ENCODE results near the gene ZMIZ2. TPM values are rescaled to one million over a fixed set of nuclear protein-coding genes. Genes with fewer than 3 reads are reported as not detected.
"Not testable (repeated sequence)": the region's sequence is repeated elsewhere in the genome, so short reads cannot be mapped to it uniquely, and the experiment has no call there.

The ZMIZ2 gene
- total RNA-seq, 2 donors from 2014 or later, result 88.7 to 134 TPM

- no peak for ATAC-seq (replicated peaks)
- H3K36me3 Mint-ChIP-seq (ENCODE audit: low read depth), result peaks cover 58% of the 10 kb centered on the region
- no peak overlapping the region for H3K4me3 Mint-ChIP-seq
- H3K9me3 Mint-ChIP-seq, result no peaks in the 10 kb centered on the region
- H3K27ac Mint-ChIP-seq, result peak overlapping the region; percentile 81
- peaks cover 15% of the 10 kb centered on the region for H3K4me1 Mint-ChIP-seq
- no peaks in the 10 kb centered on the region for H3K27me3 Mint-ChIP-seq
These were observed 20.2 kb downstream of the ZMIZ2 start for GRCh38 chr7:44768628-44769371.

- Mint-ChIP-seq H3K9me3 (no peaks in the 10 kb centered on the region), H3K27me3 (no peaks in the 10 kb centered on the region), H3K4me1 (peaks cover 15% of the 10 kb centered on the region), H3K4me3 (peak overlapping the region; percentile 52), H3K36me3 (ENCODE audit: low read depth) (peaks cover 52% of the 10 kb centered on the region), H3K27ac (peak overlapping the region; percentile 81)
- no peak for ATAC-seq (replicated peaks)
These were observed 20.7 kb downstream of the ZMIZ2 start for GRCh38 chr7:44769376-44769775.

- Mint-ChIP-seq H3K9me3 (no peaks in the 10 kb centered on the region), H3K36me3 (ENCODE audit: low read depth) (peaks cover 47% of the 10 kb centered on the region), H3K27ac (peak overlapping the region; percentile 81), H3K27me3 (no peaks in the 10 kb centered on the region), H3K4me1 (peaks cover 15% of the 10 kb centered on the region), H3K4me3 (peak overlapping the region; percentile 52)
- peak; percentile 78 for ATAC-seq (replicated peaks)
These were observed 21.2 kb downstream of the ZMIZ2 start for GRCh38 chr7:44769776-44770294.

GRCh38 chr7:44771358-44771757, 22.7 kb downstream of the ZMIZ2 start:
- ATAC-seq (replicated peaks), result no peak
- Mint-ChIP-seq H3K4me3 (no peak overlapping the region), H3K9me3 (no peaks in the 10 kb centered on the region), H3K4me1 (peaks cover 19% of the 10 kb centered on the region), H3K27ac (peak overlapping the region; percentile 4), H3K36me3 (ENCODE audit: low read depth) (peaks cover 33% of the 10 kb centered on the region), H3K27me3 (no peaks in the 10 kb centered on the region)

GRCh38 chr7:44772440-44772839, 23.8 kb downstream of the ZMIZ2 start:
- no peaks in the 10 kb centered on the region for H3K9me3 Mint-ChIP-seq
- no peak overlapping the region for H3K27ac Mint-ChIP-seq
- H3K27me3 Mint-ChIP-seq, result no peaks in the 10 kb centered on the region
- no peak overlapping the region for H3K4me3 Mint-ChIP-seq
- ATAC-seq (replicated peaks), result no peak
- peaks cover 23% of the 10 kb centered on the region for H3K36me3 Mint-ChIP-seq (ENCODE audit: low read depth)
- H3K4me1 Mint-ChIP-seq, result peaks cover 19% of the 10 kb centered on the region

- Mint-ChIP-seq H3K4me3 (no peak overlapping the region), H3K4me1 (peaks cover 19% of the 10 kb centered on the region), H3K27me3 (no peaks in the 10 kb centered on the region), H3K27ac (no peak overlapping the region), H3K36me3 (ENCODE audit: low read depth) (peaks cover 19% of the 10 kb centered on the region), H3K9me3 (no peaks in the 10 kb centered on the region)
- ATAC-seq (replicated peaks), result no peak
These were observed 24.2 kb downstream of the ZMIZ2 start for GRCh38 chr7:44772867-44773266.

- not testable (repeated sequence) for H3K27ac Mint-ChIP-seq; H3K27me3 Mint-ChIP-seq; H3K4me3 Mint-ChIP-seq; H3K36me3 Mint-ChIP-seq (ENCODE audit: low read depth); H3K9me3 Mint-ChIP-seq; ATAC-seq (replicated peaks)
- H3K4me1 Mint-ChIP-seq, result peaks cover 17% of the 10 kb centered on the region
These were observed 25.8 kb downstream of the ZMIZ2 start for GRCh38 chr7:44774486-44774885.

- H3K36me3 Mint-ChIP-seq (ENCODE audit: low read depth), result no peaks in the 10 kb centered on the region
These were observed 26.9 kb downstream of the ZMIZ2 start for GRCh38 chr7:44775383-44776107.

GRCh38 chr7:44776211-44776610, 27.6 kb downstream of the ZMIZ2 start:
- H3K9me3 Mint-ChIP-seq, result no peaks in the 10 kb centered on the region
- H3K36me3 Mint-ChIP-seq (ENCODE audit: low read depth), result no peaks in the 10 kb centered on the region
- peaks cover 7% of the 10 kb centered on the region for H3K4me1 Mint-ChIP-seq

More at GRCh38 chr7:44775383-44776107, 26.9 kb downstream of the ZMIZ2 start:
- H3K4me3 Mint-ChIP-seq, result no peak overlapping the region
- peaks cover 8% of the 10 kb centered on the region for H3K4me1 Mint-ChIP-seq
- no peak overlapping the region for H3K27ac Mint-ChIP-seq
- no peak for ATAC-seq (replicated peaks)
- H3K27me3 Mint-ChIP-seq, result no peaks in the 10 kb centered on the region
- no peaks in the 10 kb centered on the region for H3K9me3 Mint-ChIP-seq

GRCh38 chr7:44782460-44782859, 33.8 kb downstream of the ZMIZ2 start:
- H3K27me3 Mint-ChIP-seq, result no peaks in the 10 kb centered on the region
- peaks cover 5% of the 10 kb centered on the region for H3K9me3 Mint-ChIP-seq
- no peak overlapping the region for H3K4me3 Mint-ChIP-seq
- no peaks in the 10 kb centered on the region for H3K4me1 Mint-ChIP-seq
- H3K27ac Mint-ChIP-seq, result no peak overlapping the region
- no peaks in the 10 kb centered on the region for H3K36me3 Mint-ChIP-seq (ENCODE audit: low read depth)
- ATAC-seq (replicated peaks), result no peak

More at GRCh38 chr7:44776211-44776610, 27.6 kb downstream of the ZMIZ2 start:
- no peak for ATAC-seq (replicated peaks)
- peak overlapping the region; percentile 8 for H3K27ac Mint-ChIP-seq
- H3K4me3 Mint-ChIP-seq, result no peak overlapping the region
- H3K27me3 Mint-ChIP-seq, result no peaks in the 10 kb centered on the region

- no peaks in the 10 kb centered on the region for H3K27me3 Mint-ChIP-seq
- no peak for ATAC-seq (replicated peaks)
- H3K9me3 Mint-ChIP-seq, result peaks cover 5% of the 10 kb centered on the region
- no peak overlapping the region for H3K4me3 Mint-ChIP-seq
- no peaks in the 10 kb centered on the region for H3K4me1 Mint-ChIP-seq
- H3K36me3 Mint-ChIP-seq (ENCODE audit: low read depth), result no peaks in the 10 kb centered on the region
- H3K27ac Mint-ChIP-seq, result no peak overlapping the region
These were observed 34.8 kb downstream of the ZMIZ2 start for GRCh38 chr7:44783407-44783806.

GRCh38 chr7:44784364-44784763, 35.7 kb downstream of the ZMIZ2 start:
- H3K4me1 Mint-ChIP-seq, result no peaks in the 10 kb centered on the region
- no peaks in the 10 kb centered on the region for H3K36me3 Mint-ChIP-seq (ENCODE audit: low read depth)
- peaks cover 5% of the 10 kb centered on the region for H3K9me3 Mint-ChIP-seq
- no peaks in the 10 kb centered on the region for H3K27me3 Mint-ChIP-seq
- H3K4me3 Mint-ChIP-seq, result no peak overlapping the region
- ATAC-seq (replicated peaks), result no peak
- H3K27ac Mint-ChIP-seq, result no peak overlapping the region

- H3K36me3 Mint-ChIP-seq (ENCODE audit: low read depth); H3K4me3 Mint-ChIP-seq; H3K27ac Mint-ChIP-seq; H3K27me3 Mint-ChIP-seq; H3K4me1 Mint-ChIP-seq; ATAC-seq (replicated peaks); H3K9me3 Mint-ChIP-seq: not testable (repeated sequence)
These were observed 36.6 kb downstream of the ZMIZ2 start for GRCh38 chr7:44785218-44785617.

- no peaks in the 10 kb centered on the region for H3K4me1 Mint-ChIP-seq
- H3K27ac Mint-ChIP-seq, result no peak overlapping the region
- H3K27me3 Mint-ChIP-seq, result no peaks in the 10 kb centered on the region
- H3K9me3 Mint-ChIP-seq, result peaks cover 5% of the 10 kb centered on the region
- no peak overlapping the region for H3K4me3 Mint-ChIP-seq
- no peak for ATAC-seq (replicated peaks)
- no peaks in the 10 kb centered on the region for H3K36me3 Mint-ChIP-seq (ENCODE audit: low read depth)
These were observed 38.4 kb downstream of the ZMIZ2 start for GRCh38 chr7:44787041-44787440.

GRCh38 chr7:44787762-44788161, 39.1 kb downstream of the ZMIZ2 start:
- Mint-ChIP-seq H3K27ac (no peak overlapping the region), H3K4me3 (no peak overlapping the region), H3K36me3 (ENCODE audit: low read depth) (no peaks in the 10 kb centered on the region), H3K27me3 (no peaks in the 10 kb centered on the region), H3K9me3 (peaks cover 5% of the 10 kb centered on the region), H3K4me1 (no peaks in the 10 kb centered on the region)
- ATAC-seq (replicated peaks), result no peak
